Endothelial cell of umbilical vein (primary cell): ENCODE results near the gene PHF2.

ENCODE experiments used
- CTCF ChIP-seq, 2 donors: IDR thresholded peaks; 1 replicate in 1 of 2; 2 replicates in 1 of 2; pipeline ENCODE4 v1.5.1; 2011; ENCODE audit warnings: low read length in 2 of 2, mild to moderate bottlenecking in 2 of 2, moderate library complexity in 2 of 2, control low read depth in 1 of 2, inconsistent platforms in 1 of 2, low read depth in 1 of 2; ENCODE audit not compliant: insufficient read depth in 1 of 2; ENCODE audit errors: extremely low read depth in 1 of 2
- EZH2 ChIP-seq: IDR thresholded peaks from 2 replicates; pipeline ENCODE4 v1.6.1; 2012; ENCODE audit warnings: borderline replicate concordance, low read depth, mild to moderate bottlenecking, moderate library complexity, low read length, inconsistent platforms; ENCODE audit not compliant: severe bottlenecking
- FOS ChIP-seq: IDR thresholded peaks from 2 replicates; pipeline ENCODE4 v1.6.1; 2011; ENCODE audit warnings: mild to moderate bottlenecking, low read length, moderate library complexity, borderline replicate concordance; ENCODE audit not compliant: insufficient read depth
- MAX ChIP-seq: IDR thresholded peaks from 2 replicates; pipeline ENCODE4 v1.6.1; 2011; ENCODE audit not compliant: insufficient read depth, insufficient read length
- POLR2A ChIP-seq: IDR thresholded peaks from 2 replicates; pipeline ENCODE4 v1.6.1; 2012; ENCODE audit warnings: low read depth, mild to moderate bottlenecking, control low read depth, low read length
- POLR2AphosphoS5 ChIP-seq: IDR thresholded peaks from 2 replicates; pipeline ENCODE4 v1.6.1; 2012; ENCODE audit warnings: low read depth, mild to moderate bottlenecking, control low read depth, low read length, moderate library complexity; ENCODE audit not compliant: insufficient read depth

- TF ChIP-seq EZH2 (no peak), CTCF (IDR thresholded peaks at IDR 0.05; ENCODE audit: extremely low read depth in 1 of 2, insufficient read depth in 1 of 2, low read depth in 1 of 2, low read length in 2 of 2) (no peak), POLR2AphosphoS5 (no peak), POLR2A (no peak), FOS (no peak), MAX (no peak)
Measured at GRCh38 chr9:93657331-93658111, 81.1 kb downstream of the PHF2 start.
